DMS153 treated with DMSO at 0.1 percent for 48 hours (cell line): Measurements from ENCODE around the gene EPHB3.

Experiments
- DNase-seq: peaks from one replicate; lab custom pipeline; 2025; ENCODE audit not compliant: unreplicated experiment; lab: John Stamatoyannopoulos, UW

EPHB3 gene

DNA sequence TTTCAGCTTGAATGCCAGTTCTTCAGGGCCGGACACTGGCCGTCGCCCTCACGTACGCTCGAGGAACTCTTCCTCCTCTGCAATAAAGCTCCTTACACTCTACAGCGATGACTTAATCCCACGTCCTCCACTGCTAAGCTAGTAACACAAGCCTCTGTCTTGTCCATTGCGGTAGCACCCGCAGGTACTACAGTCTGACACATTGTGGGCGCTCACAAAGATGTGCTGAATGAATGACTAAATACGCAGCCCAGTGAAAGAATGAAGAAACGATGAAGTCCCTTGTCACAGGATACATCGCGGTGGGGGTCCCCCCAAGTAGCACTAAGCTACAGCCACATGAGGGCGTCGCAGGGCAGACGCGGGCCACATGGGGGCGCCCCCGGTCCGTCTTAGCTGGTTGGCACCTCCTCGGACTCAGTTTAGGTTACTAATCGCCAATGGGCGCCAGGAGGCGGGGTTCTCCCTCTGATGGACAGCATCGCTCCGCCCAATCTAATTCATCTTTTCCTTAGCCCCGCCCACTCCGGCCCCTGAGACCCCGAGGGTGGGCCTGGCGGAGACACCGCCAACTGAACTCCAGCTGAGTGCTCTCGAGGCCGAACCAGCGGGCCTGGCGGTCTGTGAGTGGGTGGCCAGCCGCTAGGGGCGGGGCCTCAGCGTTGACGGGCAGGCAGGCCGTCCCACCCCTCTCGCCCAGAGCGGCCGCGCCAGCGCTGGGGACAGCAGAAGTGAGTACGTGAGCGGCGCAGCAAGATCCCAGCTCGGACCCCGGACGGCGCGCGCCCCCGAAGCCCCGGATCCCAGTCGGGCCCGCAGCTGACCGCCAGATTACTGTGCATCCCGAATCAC, at the start of gene EPHB3:
Gene EPHB3, plus strand, starts transcription at position 725 of the 852 bp plus-strand sequence. CDS start 451 bp downstream, outside the sequence.
- DNase-seq: peak; percentile 99

DNA sequence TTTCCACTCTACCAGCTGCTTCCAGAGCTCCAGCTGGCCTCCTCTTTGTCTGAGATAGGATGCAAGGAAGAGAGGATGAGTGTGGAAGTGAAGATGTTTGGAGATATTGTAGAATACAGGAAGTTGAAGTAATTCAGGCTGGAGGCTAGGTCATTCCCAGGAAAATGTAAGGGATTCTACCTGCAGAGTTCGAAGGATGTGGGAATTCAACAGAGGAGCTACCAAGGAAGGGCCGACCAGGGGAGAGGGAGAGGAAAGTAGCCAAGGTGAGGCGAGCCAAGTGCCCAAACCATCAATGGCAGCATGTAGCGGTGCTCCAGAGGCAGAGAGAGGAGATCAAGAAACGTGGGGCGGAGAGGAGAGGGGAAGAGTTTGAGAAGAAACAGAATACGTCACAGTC, 49.0 kb upstream of the EPHB3 start:
- no peak for DNase-seq

DNA sequence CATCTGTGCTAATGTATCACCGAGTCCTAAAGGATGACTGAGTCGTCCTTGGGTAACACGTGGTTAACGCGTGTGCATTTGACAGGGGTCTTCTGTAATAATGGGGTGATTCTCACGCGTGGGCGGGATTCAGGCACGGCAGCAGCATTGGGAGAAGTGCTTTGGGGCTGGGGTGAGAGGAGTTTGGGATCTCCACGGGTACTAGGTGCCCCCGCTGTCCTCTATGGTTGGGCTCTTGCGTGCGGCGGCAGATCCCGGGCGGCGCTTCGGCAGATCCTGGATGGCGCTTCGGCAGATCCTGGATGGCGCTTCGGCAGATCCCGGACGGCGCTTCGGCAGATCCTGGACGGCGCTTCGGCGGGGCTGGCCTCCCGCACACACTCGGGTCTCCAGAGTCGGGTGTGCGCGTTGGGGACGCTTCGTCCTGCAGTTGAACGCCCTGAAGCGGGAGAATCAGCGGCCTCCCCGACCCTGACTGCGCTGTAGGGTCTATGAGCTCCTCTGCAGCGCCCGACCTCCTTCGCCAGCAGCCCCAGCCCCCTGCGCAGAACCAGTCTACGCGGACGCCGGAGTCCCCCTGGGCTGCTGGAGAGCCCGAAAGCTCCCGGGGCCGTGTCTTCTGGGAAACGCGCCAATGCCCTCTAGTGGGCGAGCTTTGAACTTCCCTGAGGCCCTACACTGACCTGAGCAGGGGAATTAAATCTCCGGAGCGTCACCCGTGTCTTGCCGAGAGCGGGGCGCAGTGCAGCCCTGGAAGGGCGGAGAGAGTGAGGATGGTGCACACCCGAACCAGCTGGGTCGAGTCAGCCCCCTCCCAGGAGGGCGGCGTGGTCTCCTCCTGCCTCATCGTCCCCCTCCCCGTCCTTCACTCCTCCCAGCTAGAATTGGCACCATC, 48.1 kb upstream of the EPHB3 start:
- peak; percentile 60 for DNase-seq

DNA sequence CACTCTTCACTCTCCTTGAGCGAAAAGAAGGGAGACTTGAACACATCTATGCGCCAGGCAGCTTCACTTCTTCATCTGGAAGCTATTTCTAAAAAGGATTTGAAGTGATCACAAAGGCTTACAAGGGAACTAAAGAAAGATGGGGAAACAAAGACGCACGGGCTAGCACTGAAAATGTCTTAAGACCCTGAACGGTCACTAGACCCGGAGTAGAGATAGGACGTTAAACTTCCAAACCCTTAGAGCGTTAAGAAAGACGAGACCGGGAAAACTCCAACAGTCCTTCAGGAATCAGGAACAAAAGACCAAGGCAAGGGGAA, 47.5 kb upstream of the EPHB3 start:
- no peak for DNase-seq

DNA sequence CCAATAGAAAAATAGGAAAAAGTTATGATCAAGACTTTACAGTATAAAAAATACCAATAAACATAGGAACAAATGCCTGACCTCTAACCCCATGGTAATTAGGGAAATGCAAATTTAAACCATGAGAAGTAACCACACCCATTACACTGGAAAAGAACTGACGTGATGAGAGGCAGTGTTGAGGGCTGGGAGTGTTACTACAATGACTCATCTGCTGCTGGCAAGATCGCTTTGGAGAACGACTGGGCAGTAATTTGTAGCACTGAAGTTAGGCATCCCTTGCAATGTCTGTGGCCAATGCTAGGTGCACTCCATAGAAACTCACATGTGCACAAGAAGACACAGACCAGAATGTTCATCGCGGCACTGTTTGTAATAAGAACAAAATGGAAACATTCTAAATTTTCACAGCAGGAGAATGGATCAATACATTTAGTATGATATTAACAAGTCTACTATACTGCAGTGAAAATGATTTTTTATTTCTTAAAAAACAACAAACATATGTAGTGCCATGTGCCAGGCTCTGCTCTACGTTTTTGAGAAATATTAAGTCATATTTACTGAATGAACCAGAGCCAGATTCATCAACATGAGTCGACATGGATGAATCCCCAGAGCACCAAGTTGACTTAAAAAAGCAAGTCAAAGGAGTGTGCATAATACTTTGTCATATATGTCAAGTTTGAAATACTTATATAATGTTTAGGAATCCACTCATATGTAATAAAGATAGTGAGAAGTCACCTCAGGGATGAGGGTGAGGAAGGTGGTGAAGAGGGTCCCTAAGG, 37.6 kb upstream of the EPHB3 start:
- DNase-seq: peak; percentile 18

DNA sequence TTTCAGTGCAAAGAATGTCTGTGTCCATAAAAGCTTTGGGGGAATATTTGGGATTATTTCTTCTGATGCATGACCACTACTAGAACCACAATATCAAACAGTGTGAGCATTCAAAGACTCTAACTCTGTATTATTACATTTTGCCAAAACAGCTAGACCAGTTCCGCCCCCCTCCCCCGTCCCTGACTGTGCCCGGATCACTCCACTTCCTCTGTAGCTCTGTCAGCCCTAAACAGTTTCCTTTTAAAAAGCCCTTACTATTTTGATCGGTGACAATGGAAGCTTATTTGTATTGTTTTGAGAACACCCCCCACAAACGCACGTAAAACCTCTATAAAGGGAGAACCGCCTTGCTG, 36.6 kb upstream of the EPHB3 start:
- DNase-seq: no peak

DNA sequence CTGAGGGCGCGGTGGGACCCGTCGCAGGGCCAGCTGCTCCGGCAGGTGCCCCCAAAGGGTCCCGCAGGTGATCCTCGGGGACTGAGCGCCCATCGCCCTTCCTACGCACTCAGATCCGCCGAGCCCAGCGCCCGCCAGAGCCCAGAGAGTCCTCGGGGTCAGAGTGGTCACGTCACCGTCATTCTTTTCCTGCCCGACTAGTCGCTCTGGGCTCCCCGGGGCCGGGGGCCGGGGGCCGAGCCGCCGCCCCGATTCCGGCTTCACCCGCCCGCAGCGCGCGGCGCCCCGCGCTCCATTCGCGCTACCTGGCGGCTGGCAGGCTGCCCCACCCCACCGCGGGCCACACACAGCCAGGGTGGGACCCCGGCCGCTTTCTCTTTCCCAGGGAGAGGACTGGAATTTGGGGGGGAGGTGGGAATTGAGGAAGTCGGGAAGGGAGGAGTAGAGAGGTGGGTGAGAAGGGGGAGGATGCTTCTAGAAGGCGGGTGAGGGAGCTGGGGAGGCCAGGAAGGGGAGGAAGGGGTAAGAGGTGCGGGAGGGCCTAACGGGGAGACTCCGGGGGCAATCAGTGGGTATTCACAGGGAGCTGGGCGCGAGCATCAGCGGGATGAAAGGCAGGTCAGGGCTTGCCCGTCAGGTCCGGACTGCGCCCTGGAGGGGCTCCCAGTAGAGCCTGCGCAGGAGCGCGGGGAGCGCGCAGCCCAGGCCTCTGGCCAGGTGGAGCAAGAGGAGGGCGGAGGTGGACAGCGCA, 36.1 kb upstream of the EPHB3 start:
- peak; percentile 22 for DNase-seq

DNA sequence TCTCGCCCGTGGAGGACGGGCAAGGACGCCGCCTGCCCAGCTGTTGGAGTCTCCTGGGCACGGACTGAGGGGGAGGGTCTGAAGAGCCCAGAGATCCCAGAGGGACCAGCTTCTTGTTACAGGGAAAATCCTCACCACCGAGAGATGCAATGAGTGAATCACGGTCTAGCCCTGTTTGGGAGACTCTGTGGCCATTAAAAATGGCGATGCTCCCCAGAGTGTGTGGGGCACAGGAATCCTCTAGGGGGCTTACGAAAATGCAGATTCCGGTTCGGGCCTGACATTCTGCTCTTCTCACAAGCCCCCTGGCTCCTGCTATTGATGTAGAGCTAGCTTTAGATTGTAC, 35.5 kb upstream of the EPHB3 start:
- no peak for DNase-seq

DNA sequence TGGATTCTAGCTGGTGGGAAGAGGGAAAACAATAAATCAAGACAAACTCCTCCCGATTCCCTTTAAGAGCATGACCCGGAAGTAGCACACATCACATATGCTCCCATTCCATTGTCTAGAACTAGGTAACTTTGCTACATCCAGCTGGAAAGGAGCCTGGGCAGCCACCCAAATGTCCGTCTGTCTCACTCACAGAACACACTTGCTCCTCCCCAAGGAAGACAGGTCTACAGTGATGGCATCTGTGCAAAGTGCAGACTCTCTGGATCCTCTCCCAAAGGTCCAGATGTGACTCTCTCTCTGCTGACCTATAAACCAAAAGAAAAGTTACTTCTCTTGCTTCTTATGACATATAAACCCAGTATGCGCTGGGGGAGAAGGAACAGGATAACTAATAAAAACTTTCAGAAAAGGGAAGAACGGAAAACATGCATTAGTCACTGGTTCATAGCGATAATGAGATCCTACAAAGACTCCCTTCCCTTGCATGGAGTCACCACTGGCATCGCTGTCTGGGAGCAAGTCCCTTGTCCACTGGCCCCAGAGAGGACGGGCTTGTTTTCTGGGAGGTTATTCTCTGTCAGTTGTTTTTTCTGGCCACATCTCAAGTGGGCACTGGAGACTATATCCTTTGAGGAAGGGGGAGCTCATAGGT, 29.8 kb upstream of the EPHB3 start:
- no peak for DNase-seq

DNA sequence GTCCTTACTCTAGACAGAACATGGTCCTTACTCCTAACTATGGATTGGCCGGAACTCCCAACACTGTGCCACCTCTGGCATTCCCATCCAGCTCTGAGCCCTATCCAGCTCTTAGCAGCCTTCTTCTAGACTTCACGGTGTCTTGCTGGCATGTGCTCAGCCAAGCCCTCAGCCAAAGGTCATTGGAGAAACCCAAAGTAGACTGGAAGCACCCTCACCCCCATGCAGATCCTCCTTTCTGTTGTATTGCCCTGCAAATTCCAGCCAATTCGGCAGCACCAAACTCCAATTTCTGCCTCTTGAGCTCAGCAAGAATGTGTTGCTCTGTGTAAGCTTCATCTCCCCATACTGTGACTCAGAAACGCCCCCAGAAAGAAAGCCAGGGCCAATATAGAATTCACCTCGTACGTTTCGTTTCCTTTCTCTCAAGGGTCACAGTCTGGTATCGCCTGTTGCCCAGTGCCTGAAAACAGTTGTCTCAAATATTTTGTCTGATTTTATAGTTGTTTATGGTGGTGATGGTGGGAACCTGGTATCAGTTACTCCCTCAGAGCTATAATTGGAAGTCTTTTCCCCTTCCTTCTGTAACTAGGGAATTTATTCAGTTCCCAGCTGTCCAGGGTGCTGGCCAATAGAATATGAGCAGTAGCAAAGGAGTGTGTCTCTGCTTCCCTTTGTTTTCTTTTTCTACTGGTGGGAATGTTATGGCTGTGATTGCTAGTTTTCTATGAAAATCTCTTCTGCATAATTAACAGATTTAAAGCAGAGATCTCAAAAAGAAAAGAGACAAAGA, 28.4 kb upstream of the EPHB3 start:
- no peak for DNase-seq

DNA sequence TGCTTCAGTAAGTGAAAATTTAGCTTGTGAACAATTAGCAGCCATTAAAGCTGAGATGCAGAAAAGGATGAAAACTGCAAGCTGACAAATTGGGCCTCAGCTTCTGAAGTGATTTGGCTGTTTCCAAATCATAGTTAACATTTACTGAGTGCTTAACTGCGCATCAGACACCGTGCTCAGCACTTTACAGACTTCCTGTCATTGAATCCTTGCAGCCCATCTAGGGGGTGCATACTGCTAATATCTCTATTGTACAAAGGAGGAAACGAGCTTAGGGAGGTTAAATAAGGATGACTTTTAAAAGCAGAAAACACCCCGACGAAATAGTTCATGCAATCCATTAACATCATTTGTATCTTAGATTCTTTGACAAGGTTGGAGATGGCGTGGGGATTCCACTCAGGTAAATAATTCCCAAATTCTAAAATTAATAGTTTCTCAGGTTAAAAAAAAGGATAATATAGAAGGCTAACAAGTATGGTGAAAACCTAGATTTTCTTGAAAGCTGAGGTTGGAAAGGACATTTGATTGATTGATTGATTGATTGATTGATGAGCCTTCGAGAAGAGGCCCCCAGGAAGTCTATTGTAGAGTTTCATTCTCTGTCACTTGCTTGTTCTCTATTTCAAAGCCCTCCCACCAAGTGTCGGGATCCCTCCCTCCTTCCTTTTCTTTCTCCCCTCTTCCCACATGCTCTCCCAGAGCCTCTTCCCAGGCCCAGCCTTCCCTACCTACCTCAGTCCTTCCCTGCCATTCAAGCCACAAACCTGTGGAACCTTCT, 23.5 kb upstream of the EPHB3 start:
- DNase-seq: no peak

DNA sequence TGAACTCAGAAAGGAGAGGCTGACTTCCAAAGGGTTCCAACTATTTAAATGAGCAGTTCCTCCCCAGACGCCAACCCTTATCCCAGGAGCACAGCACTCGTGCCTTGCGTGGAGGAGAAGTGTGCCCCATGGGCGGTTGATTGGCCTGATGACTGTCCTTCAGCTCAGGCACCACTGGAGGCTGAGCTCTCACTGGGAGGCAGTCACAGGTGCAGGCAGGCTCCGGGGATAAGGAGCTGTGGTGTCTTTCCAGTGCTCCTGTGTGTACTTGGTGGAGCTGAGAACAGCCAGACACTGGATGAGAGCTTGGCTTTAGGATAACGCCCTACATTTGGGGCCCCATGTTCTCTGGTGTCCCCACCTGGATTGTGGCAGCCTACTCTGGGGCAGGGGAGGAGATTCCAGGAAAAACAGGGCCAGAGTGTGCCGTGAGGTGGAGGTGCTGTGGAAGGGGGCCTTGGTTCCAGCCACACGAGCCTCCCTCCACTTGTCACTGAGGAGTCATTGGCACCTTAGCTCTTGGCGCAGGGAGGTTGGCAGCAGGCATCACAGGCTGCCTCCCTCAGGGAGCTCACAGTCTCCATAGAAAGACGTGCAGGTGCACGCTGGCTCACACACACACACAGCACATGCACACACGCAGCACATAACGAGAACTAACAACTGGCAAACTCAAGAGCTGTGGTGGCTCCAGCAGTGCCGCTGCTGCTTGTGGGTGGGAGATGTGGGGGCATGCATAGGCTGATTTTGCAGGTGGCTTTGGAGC, 22.7 kb upstream of the EPHB3 start:
- no peak for DNase-seq

DNA sequence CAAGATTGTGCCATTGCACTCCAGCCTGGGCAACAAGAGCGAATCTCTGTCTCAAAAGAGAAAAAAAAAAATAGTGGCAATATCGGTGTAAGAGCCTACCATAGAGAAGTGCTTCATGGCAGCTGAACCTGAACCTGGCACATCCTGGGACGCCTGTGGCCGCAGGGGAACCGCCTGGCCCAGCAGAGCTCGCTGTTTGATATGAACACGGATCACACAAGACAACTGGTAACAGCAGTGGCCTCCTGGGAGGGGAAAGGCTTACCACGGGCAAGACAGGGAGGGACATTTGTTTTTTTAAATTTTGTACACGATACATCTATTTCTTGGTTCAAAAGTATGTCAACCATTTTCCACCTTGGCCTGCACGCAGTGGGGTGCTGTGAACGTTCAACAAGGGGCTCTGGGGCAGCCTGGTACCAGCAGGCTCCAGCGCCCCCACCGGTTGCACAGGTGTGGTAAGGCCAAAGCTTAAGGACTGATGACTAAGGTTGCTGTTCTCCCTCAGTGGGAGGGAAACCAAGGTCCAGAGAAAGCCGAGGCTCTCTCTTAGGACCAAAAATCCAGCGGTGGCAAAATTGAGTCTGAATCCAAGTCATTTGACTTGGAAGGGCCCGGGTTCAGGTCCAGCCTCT, 21.7 kb upstream of the EPHB3 start:
- no peak for DNase-seq

DNA sequence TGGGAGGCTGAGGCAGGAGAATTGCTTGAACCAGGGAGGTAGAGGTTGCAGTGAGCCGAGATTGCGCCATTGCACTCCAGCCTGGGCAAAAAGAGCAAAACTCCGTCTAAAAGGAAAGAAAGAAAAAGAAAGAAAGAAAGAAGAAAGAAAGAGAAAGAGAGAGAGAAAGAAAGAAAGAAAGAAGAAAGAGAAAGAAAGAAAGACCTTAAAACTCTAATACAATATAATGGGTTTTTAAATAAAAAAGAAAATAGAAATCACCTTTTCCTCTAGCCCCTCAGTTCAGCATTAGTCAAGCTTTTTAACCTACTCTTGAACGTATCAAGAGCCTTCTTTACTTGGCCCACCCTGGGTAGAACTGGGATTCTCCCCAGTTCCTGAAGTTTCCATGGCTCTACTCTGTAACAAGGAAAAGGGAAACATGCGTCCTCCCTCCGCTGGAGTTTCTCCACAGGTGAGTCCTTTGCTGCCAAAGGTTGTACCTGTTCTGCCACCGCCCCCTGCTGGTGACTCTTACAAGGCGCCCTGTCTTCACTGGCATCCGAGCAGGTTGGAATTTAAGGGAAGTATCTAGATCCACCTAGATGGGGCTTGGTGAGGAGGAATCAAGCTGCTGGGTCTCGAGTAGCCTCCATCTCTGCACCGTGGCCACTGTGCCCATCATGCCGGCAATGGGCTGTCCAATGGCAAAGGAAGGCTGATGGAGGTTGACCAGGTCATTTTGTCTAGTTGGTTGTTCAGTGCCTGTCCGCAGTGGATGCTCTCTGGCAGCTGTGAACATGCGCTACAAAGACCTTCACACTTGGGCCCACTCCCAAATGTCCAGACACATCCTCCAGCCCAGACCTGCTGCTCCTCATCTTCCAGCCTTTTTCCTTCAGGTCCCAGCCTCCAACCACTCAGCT, 20.6 kb upstream of the EPHB3 start:
- DNase-seq: peak; percentile 89

DNA sequence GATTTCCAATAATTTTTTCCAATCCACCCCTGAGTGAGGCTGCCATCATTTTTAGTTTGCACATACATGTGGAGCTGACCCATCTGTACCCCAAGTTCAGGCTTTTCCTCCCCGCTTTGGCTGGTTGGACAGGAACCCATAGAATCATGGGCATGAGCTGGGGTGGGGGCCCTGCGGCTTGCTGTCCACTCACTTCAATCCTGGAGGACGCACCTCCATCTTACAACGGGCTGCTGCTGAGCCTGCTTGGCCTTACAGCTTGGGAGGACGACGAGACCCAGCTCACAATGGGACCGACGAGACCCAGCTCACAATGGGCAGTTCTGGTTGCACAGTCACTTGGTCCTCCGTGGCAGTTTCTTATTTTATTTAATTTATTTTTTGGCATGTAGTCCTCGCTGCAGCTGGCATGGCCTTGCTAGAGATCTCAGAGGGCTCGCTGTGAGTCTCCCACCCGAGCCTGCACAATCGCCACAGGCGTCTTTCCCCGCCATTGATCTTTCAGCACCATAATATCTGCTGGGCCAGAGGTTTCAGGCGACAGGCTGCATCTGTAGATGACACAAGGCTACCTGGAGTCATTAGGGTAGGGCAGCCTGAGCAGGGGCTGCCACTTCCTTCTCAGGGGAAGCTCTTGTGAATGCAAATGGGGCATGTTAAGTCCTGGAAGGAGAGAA, 19.6 kb upstream of the EPHB3 start:
- no peak for DNase-seq

DNA sequence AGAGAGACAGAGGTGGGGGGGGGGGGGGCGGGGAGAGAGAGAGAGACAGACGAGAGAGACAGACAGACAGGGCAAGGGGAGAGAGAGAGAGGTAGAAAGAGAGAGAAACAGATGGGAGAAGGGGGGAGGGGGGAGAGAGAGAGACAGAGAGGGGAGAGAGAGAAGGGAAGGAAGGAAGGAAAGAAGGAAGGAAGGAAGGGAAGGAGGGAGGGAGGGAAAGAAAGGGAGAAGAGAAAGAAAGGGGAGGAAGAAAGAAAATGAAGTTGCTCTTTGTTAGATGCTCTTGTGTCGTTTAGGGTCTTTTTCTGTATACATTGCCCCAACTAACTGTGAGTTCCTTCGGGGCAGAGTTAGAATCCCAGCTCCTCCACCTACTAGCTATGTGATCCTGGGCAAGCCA, 19.0 kb upstream of the EPHB3 start:
- no peak for DNase-seq
